GM12891 (cell line): ENCODE data around the gene MCAT.

Experiments used
- DNase-seq: peaks from one replicate; pipeline ENCODE4 v3.0.0; 2011; ENCODE audit warnings: low spot score; ENCODE audit not compliant: insufficient read length
- FAIRE-seq: peaks from 2 replicates; lab custom pipeline; 2011; peaks lifted over from hg19 to GRCh38; lab: Jason Lieb, UNC
- PAX5 ChIP-seq: IDR thresholded peaks from 2 replicates; pipeline ENCODE4 v1.6.1; 2011; ENCODE audit warnings: low read length, moderate library complexity, mild to moderate bottlenecking; ENCODE audit not compliant: insufficient read depth, severe bottlenecking
- POLR2A ChIP-seq: IDR thresholded peaks from 2 replicates; pipeline ENCODE4 v1.6.1; 2011; ENCODE audit warnings: low read depth, low read length, control low read depth
- POLR2AphosphoS5 ChIP-seq: IDR thresholded peaks from 2 replicates; pipeline ENCODE4 v1.6.1; 2011; ENCODE audit warnings: low read depth, low read length, control low read depth
- POU2F2 ChIP-seq: IDR thresholded peaks from 2 replicates; pipeline ENCODE4 v1.6.1; 2011; ENCODE audit warnings: low read depth, mild to moderate bottlenecking, control low read depth, low read length, moderate library complexity
- SPI1 ChIP-seq: IDR thresholded peaks from 2 replicates; pipeline ENCODE4 v1.6.1; 2011; ENCODE audit warnings: low read depth, low read length, control low read depth
- TAF1 ChIP-seq: IDR thresholded peaks from 2 replicates; pipeline ENCODE4 v1.6.1; 2011; ENCODE audit warnings: low read depth, low read length, control low read depth

Gene MCAT

GRCh38 chr22:43128116-43128515 is 15.1 kb downstream of the MCAT start:
- DNase-seq (no peak), FAIRE-seq (no peak)
- no peak for TF ChIP-seq SPI1
- no peak for TF ChIP-seq POU2F2
- no peak for TF ChIP-seq PAX5

GRCh38 chr22:43127166-43127908 is 15.9 kb downstream of the MCAT start:
- peak; percentile 47 for FAIRE-seq
- TF ChIP-seq POLR2AphosphoS5 (no peak), POU2F2 (no peak), SPI1 (no peak), TAF1 (no peak), POLR2A (no peak), PAX5 (no peak)
- DNase-seq: no peak

GRCh38 chr22:43126501-43127165 is 16.6 kb downstream of the MCAT start:
- TF ChIP-seq TAF1 (no peak), POLR2A (no peak), POLR2AphosphoS5 (no peak), PAX5 (no peak)
- FAIRE-seq (no peak), DNase-seq (no peak)

DNA sequence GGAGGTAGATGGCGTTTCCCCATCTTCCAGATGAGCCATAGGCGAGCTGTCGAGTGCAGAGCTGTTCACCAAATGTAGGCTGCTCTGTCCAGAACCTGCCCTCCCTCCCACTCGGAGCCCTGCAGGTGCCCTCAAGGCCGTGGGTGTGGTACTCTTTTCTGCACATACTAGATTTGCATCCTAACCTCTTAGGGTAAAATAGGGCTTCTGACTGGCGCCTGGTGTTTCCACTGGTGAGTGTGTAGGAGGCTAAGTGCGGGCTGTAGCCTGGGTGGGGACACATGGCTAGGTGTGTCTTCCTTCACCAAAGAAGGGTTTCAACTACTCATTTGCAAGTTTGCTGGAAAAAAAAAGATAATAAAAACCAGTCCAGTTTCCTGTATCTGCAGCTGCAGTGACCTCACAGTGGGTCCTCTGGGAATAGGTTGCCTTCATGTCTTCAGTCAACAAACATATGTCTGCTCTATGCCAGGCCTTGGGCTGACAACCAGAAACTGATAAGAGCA is 24.2 kb downstream of the MCAT start:
- peak; percentile 46 for DNase-seq
- TF ChIP-seq POLR2AphosphoS5 (no peak), POU2F2 (peak; percentile 65; the same call in 1 of the 2 replicates)

DNA sequence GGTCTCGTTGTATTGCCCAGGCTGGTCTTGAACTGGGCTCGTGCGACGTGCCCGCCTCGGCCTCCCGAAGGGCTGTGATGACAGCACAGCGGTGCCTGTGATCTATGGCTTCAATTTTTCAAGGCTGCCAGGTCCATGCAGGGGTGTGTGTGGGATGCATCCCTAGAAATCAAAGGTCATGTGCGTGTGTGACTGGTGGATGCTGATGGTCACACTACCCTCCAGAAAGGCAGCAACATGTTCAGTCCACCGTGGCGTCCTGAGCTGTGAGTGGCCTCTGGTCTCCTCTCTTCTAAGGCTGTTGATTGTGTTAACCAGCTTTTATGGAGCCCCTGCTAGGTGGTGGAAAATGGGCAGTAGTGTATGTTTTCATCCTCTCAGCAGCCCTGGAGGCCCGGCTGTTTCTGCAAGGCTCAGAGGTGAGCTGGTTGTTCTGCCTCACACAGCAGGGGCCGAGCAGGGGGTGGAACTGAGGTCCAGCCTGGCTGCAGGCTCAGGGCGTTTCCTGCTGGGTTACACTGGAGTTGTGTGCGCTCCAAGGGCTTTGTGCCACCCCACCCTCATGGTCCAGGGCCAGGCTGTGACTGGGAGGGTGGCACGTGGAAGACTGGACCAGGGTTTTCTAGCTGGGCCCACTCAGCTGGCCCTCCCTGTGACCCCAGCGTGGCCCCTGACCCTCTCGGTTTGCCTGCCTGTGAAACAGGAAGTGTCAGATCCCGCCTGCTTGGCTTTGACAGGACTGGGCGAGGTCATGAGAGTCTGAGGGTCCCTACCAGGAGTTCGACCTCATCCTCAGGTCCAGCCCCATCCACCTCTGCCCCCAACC is 25.0 kb downstream of the MCAT start:
- FAIRE-seq (no peak), DNase-seq (no peak)

More for the DNA sequence above, 24.2 kb downstream of the MCAT start:
- FAIRE-seq: peak; percentile 97

DNA sequence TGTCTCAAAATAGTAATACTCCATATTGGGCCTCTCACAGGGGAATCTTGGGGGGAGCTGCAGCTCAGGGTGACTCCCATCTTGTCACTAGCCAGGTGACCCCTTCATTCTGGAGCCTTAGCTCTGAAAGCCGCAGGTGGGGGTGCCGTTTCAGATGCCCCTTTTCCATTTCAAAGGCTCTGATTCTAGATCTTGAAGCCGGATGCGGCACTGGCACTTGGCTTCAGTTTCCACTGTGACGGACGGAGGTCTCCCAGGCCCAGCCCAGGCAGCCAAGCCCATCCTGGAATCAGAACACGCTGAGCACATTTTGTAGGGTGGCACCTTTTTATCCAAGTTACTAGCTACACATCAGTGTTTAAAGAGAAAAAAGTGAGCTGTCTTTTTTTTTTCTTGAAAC is 26.3 kb downstream of the MCAT start:
- peak; percentile 58 for FAIRE-seq
- TF ChIP-seq TAF1 (no peak), PAX5 (no peak), POLR2AphosphoS5 (no peak), POLR2A (no peak), POU2F2 (no peak), SPI1 (no peak)
- no peak for DNase-seq

More for the DNA sequence above, 25.0 kb downstream of the MCAT start:
- TF ChIP-seq POLR2AphosphoS5: no peak
- TF ChIP-seq SPI1: peak; percentile 72

DNA sequence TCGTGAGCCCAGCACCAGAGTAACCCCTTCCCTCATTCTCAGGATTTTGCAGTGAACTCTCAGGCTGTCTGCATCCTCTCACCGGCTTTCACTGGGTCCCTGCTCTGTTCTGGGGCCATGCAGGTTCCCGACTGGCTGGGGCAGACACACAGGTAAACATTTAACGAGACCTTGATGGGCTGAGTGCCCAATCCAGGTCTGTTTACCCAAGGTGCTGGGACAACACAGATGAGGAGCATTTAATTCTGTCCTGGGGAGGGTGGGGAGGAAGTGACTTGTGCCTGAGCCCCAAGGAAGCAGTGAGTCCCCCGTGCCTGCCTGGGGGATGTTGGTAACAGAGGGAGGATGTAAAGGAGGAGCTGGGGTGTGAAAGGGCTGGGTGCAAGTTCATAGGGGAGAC is 28.2 kb downstream of the MCAT start:
- TF ChIP-seq PAX5: no peak
- TF ChIP-seq SPI1: peak; percentile 53; the same call in 1 of the 2 replicates
- TF ChIP-seq POU2F2: no peak
- TF ChIP-seq TAF1: no peak
- no peak for TF ChIP-seq POLR2A
- no peak for TF ChIP-seq POLR2AphosphoS5
- FAIRE-seq (peak; percentile 84), DNase-seq (no peak)

GRCh38 chr22:43113526-43114251 is 29.5 kb downstream of the MCAT start:
- TF ChIP-seq SPI1 (no peak), TAF1 (no peak), POLR2AphosphoS5 (no peak), POLR2A (no peak), PAX5 (no peak), POU2F2 (no peak)
- DNase-seq: no peak
- peak; percentile 76 for FAIRE-seq

GRCh38 chr22:43110927-43111623 is 32.1 kb downstream of the MCAT start:
- DNase-seq (peak; percentile 55), FAIRE-seq (peak; percentile 95)
- peak; percentile 13 for TF ChIP-seq PAX5
- no peak for TF ChIP-seq POLR2A
